ENCODE results near the gene RAB1B. TPM values are rescaled to one million over a fixed set of nuclear protein-coding genes. Genes with fewer than 3 reads are reported as not detected.

The RAB1B gene
- total RNA-seq, 1 donor from 2014 or later, result 123 TPM

Other genes with a start within 250 kb of the RAB1B start
- gene CATSPER1, start 242.2 kb upstream of the RAB1B start, total RNA-seq, result not detected
- 3.5 TPM for gene GAL3ST3, start 219.5 kb upstream of the RAB1B start, total RNA-seq
- gene SF3B2, start 216.3 kb upstream of the RAB1B start, total RNA-seq, result 70.4 TPM
- gene PACS1, start 198.4 kb upstream of the RAB1B start, total RNA-seq, result 59.0 TPM
- gene KLC2, start 10.9 kb upstream of the RAB1B start, total RNA-seq, result 34.9 TPM
- not detected for gene CNIH2, start 9.5 kb downstream of the RAB1B start, total RNA-seq
- 41.1 TPM for gene YIF1A, start 20.5 kb downstream of the RAB1B start, total RNA-seq
- gene TMEM151A, start 23.3 kb downstream of the RAB1B start, total RNA-seq, result 0.25 TPM
- 11.1 TPM for gene CD248, start 48.4 kb downstream of the RAB1B start, total RNA-seq
- 1.7 TPM for gene RIN1, start 67.8 kb downstream of the RAB1B start, total RNA-seq
- gene BRMS1, start 76.5 kb downstream of the RAB1B start, total RNA-seq, result 14.7 TPM
- 55.1 TPM for gene B4GAT1, start 79.0 kb downstream of the RAB1B start, total RNA-seq
- 22.6 TPM for gene SLC29A2, start 103.1 kb downstream of the RAB1B start, total RNA-seq
- not detected for gene NPAS4, start 152.4 kb downstream of the RAB1B start, total RNA-seq
- 61.1 TPM for gene MRPL11, start 170.2 kb downstream of the RAB1B start, total RNA-seq
- 10.9 TPM for gene PELI3, start 198.3 kb downstream of the RAB1B start, total RNA-seq
- 9.7 TPM for gene DPP3, start 211.8 kb downstream of the RAB1B start, total RNA-seq
- gene BBS1, start 242.0 kb downstream of the RAB1B start, total RNA-seq, result 17.8 TPM

All from left ventricle myocardium superior (tissue), 1 donor.